Measurements from ENCODE around the gene ARL6IP6.

DNA sequence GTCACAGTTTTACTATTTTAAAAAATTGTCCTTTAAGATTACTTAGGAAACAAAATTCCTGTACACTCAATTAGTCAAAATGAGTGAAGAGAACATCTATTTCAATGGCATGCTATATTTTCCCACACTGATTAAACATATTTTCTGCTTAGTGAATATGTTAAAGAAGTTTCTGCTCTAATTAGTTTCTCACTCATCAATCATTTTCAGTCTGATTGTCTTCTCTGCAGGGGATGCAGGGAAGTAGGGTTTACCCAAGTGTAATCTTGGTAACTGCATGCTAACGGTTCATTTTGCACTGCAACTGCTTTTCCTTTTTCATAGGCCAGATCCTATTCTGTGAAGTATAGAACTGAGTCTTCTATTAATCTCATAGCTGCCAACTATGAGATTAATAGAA, 78.5 kb downstream of the ARL6IP6 start:
- no peak for TF ChIP-seq POLR2A (IDR thresholded peaks at IDR 0.05; ENCODE audit: low read depth)
- TF ChIP-seq, protein P1, sequence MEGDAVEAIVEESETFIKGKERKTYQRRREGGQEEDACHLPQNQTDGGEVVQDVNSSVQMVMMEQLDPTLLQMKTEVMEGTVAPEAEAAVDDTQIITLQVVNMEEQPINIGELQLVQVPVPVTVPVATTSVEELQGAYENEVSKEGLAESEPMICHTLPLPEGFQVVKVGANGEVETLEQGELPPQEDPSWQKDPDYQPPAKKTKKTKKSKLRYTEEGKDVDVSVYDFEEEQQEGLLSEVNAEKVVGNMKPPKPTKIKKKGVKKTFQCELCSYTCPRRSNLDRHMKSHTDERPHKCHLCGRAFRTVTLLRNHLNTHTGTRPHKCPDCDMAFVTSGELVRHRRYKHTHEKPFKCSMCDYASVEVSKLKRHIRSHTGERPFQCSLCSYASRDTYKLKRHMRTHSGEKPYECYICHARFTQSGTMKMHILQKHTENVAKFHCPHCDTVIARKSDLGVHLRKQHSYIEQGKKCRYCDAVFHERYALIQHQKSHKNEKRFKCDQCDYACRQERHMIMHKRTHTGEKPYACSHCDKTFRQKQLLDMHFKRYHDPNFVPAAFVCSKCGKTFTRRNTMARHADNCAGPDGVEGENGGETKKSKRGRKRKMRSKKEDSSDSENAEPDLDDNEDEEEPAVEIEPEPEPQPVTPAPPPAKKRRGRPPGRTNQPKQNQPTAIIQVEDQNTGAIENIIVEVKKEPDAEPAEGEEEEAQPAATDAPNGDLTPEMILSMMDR (IDR thresholded peaks at IDR 0.05), result no peak
- no peak for TF ChIP-seq POLR2AphosphoS5 (IDR thresholded peaks at IDR 0.05)

All from esophagus muscularis mucosa (tissue), 3 donors.